Daoy (cell line): ENCODE results near the gene SYT8. TPM values are rescaled to one million over a fixed set of nuclear protein-coding genes. Genes with fewer than 3 reads are reported as not detected.
A peak's percentile ranks its signal among the peaks of the same experiment; 100 is the strongest.

Source experiments
- DNase-seq: peaks from one replicate; pipeline ENCODE4 v3.0.0-alpha.2; 2015; ENCODE audit warnings: low read depth
- total RNA-seq: library from RNA; depleted of rRNA; stranded (reverse); fragments of >200 nt; shearing (Covaris generic); gene quantifications from 2 replicates; pipeline ENCODE4 v1.2.3, GENCODE V29; 2014

SYT8 gene
- total RNA-seq, 1 experiment from 2014 or later = not detected

GRCh38 chr11:1817511-1817910, 17.3 kb upstream of the SYT8 start:
- DNase-seq = no peak

- no peak for DNase-seq
Observed at GRCh38 chr11:1819074-1819473, 15.7 kb upstream of the SYT8 start.

DNA sequence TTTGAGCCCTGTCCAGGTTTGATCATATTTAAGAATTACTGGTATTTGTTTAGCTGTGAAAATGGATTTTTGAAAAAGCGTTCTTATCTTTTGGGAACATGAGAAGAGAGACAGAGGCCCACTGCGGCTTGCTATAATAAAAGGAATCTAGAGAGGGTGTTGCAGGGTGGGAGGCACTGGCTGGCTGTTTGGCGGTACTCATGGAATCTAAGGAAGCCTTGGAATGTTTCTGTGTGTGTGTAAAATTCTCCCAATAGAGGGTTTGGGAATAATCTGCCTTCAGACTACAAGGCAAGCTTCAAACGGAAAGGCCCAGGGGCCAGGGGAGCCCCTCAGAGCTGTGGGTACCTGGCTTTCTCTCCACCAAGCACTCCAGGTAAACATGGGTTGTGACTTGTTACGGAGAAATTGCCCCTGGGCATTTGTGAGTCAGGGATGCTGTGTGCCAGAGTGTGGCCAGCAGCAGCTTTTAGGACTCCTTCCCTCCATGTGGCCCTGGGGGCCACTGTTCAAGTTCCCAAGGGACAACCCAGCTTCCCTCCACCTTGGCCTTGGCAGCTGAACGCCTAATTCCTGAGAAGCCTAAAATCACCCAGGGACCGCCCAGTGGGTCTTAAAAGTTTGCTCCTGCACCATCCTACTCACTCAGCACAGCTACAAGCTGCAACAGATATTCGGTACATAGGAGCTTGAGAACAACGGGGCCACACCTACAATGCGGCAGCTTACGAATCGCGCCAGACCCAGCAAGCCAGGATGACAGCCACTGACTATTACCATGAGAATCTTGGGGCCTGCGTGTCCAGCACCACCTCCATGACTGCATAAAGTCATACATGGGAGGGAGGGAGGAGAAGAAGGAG, 14.1 kb upstream of the SYT8 start:
- DNase-seq = no peak

DNA sequence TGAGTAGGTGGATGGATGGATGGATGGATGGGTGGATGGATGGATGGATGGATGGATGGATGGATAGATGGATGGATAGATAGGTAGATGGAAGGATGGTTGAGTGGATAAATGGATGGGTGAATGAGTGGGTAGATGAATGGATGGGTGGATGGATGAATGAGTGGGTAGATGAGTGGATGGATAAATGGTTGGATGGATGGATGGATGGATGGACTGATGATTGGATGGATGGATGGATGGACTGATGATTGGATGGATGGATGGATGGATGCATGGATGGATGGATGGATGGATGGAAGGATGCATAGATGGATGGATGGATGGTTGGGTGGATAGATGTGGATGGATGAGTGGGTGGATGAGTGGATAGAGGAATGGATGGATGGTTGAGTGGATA, 13.2 kb upstream of the SYT8 start:
- DNase-seq = no peak

GRCh38 chr11:1822648-1823375, 12.0 kb upstream of the SYT8 start:
- no peak for DNase-seq

DNA sequence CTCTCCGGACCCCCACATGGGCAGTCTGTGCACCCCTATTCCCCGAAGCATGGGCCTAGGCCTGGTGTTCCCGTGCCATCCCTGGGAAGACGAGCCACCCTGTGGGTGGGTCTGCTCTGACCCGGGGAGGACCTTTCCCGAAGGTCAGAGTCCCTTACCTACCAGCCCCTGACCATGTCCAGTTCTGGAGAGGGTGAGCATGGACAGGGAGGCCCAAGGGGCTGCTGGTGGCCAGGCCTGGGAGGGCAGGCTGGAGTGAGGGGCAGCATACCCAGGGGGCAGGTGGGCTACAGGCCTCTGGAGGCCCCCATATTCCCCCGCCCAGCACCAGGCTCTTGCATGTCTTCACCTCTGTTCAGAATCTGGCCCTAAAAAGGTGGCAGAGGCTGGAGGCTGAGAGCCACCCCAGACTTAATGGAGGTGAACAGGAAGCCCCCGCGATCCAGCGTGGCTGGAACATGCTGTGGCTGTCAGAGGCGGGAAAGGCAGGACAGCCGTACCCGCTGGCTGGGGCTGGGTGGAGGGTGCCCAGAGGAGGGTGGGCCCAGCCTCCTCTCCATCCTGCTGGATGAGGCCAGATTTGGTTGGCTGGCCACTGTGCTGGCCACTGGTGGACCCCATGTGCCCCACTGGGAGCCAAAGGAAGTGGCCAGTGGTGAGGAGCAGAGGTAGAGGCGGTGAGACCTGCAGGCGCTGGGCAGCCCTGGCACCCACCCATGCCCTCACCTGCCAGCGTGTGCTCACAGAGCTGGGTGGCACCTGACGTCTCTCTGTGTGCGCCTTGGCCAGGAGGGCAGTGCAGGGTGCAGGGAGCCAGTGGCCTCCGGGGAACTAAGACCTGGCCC, 11.2 kb upstream of the SYT8 start:
- no peak for DNase-seq

- no peak for DNase-seq
Observed at GRCh38 chr11:1824221-1825038, 10.4 kb upstream of the SYT8 start.

- peak; percentile 27 for DNase-seq
Observed at GRCh38 chr11:1825039-1825740, 9.6 kb upstream of the SYT8 start.

DNA sequence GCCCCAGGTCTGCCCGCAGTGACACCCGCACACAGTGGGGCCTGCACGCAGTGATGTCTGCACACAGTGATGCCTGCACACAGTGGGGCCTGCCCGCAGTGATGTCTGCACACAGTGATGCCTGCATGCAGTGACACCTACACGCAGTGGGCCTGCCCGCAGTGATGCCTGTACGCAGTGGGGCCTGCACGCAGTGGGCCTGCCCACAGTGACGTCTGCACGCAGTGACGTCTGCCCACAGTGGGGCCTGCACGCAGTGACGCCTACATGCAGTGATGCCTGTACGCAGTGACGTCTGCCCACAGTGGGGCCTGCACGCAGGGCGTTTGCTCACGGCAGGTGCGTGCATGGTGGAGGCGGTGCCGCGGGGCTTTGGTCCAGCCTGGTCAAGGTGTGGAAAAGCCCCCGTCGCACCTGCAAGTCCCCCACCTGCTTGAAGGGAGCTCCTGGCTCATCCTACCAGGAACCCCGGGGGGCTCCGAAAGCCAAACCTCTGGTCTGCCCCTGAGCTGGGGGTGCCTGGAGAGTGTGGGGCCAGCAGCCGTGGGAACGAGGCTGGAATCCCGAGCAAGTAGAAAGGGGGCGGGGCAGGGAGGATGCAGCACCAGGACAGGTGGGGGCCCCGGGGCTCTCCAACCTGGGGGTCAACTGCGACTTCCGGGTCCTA, 8.9 kb upstream of the SYT8 start:
- DNase-seq = no peak

DNA sequence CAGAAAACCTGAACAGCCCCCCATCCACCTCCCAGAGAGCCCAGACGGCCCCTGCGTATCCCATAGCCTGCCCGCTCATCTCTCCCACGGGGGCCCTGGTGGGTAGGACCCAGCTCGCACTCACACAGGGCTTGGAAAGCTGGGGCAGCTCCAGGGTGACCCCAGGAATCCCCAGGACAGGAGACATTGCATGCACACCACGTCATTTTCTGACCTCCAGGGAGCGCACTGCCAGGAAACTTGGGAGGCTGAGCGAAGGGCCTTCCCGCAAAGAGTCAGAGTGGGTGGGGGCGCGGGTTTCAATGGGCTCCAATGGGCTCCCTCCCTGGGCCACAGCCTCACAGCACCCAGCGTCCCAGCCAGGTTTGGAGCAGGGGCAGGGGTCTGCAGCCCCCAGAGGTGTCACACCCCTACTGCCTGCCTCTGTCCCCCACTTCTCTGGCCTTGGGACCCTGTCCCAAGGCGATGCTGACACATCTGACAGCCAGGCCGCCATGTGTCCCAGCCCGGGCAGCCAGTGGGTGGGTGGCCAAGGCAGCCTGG, 8.2 kb upstream of the SYT8 start:
- peak; percentile 80 for DNase-seq

GRCh38 chr11:1827095-1827813, 7.5 kb upstream of the SYT8 start:
- DNase-seq = peak; percentile 93

- DNase-seq = no peak
Observed at GRCh38 chr11:1827931-1828330, 6.9 kb upstream of the SYT8 start.

DNA sequence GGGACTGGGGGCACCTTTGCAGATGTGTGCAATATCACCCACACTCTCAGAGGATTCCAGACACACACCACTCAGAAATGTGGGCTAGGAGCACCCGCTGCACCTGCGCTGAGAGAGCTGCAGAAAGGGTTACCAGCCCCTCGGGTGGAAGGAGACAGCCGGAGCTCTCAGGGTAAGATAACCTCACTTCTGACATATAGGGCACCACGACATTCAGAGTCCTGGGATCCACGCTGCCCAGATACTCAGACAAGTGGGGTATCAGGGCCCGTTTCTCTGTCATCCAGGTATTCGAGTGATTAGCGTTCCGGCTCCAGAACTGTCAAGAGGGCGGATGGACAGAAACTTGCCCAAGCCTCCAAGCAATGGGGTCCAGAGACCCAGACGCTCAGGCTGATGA, 6.2 kb upstream of the SYT8 start:
- DNase-seq = no peak

DNA sequence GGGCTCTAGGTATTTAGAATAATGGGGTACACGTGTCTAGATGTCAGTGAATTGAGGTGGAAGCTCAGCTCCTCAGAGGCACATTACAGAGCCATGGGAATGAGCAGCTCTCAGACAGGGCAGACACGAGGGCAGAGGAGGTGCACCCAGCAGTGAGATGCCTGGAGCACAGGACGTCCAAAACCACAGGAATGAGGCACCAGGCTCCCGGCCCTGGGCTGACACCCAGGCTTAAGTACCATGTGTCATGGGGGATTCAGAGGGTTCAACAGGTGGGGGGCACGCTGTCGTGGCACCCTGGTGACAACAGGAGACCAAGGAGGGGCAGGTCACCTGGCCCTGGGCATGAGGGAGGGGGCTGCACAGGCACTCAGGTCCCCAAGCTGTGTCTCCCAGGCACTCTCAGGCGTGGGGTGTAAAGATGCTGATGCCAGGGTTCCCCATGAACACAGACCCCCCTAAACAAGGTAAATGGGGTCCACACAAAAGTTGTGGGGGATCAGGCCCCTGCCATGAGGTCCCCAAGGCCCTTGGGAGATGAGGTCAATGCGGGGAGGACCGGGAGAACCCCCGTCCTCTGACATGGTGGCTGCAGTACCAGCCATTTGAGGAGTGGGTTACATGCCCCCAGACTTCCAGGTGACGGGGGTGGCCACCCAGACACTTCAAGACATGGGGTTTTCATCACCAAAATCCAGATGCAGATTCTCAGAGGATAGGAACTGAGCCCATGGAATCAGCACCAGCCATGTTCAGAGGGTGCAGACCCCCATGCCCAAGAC, 5.6 kb upstream of the SYT8 start:
- DNase-seq = peak; percentile 86

DNA sequence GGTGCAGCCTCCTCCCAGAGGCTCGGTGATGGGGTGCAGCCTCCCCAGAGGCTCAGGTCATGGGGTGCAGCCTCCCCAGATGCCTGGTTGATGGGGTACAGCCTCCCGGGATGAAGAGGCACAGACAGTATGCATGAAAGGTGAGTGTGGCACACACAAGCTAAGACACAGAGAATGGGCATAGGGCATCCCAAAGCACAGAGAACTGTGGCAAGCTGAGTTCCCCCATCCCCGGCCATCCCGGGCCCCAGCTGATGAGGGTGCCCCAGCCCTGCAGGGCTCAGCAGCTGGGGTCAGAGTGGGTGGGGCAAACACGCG, 4.8 kb upstream of the SYT8 start:
- no peak for DNase-seq

GRCh38 chr11:1830322-1831223, 4.2 kb upstream of the SYT8 start:
- DNase-seq = peak; percentile 30
